HEK293 (cell line): Measurements from ENCODE around the gene MYOM3.

Experiments used
- CTCF ChIP-seq: fragments of 450-650 bp; formaldehyde crosslinking; IDR thresholded peaks from 2 replicates; pipeline ENCODE4 v1.5.1; 2016; ENCODE audit warnings: missing biosample characterization, missing genetic modification characterization
- ELK4 ChIP-seq: IDR thresholded peaks from 2 replicates; pipeline ENCODE4 v1.6.1; 2011; ENCODE audit warnings: mild to moderate bottlenecking, low read depth, low read length, borderline replicate concordance
- PRDM6 ChIP-seq: fragments of 450-650 bp; formaldehyde crosslinking; IDR thresholded peaks from 2 replicates; pipeline ENCODE4 v1.5.1; 2017; ENCODE audit warnings: missing biosample characterization, missing genetic modification characterization
- ZNF239 ChIP-seq: fragments of 450-650 bp; formaldehyde crosslinking; IDR thresholded peaks from 2 replicates; pipeline ENCODE4 v1.5.1; 2016; ENCODE audit warnings: missing biosample characterization, missing genetic modification characterization
- ZNF362 ChIP-seq: fragments of 450-650 bp; formaldehyde crosslinking; IDR thresholded peaks from 2 replicates; pipeline ENCODE4 v1.5.1; 2016; ENCODE audit warnings: missing biosample characterization, missing genetic modification characterization
- ZNF596 ChIP-seq: fragments of 450-650 bp; IDR thresholded peaks from 2 replicates; pipeline ENCODE4 v1.5.0; 2018; ENCODE audit warnings: missing biosample characterization, mild to moderate bottlenecking, missing genetic modification characterization, moderate library complexity
- ZNF792 ChIP-seq: fragments of 450-650 bp; formaldehyde crosslinking; IDR thresholded peaks from 2 replicates; pipeline ENCODE4 v1.5.1; 2016; ENCODE audit warnings: missing biosample characterization, missing genetic modification characterization

GRCh38 chr1:24139841-24140425 is 28.0 kb upstream of the MYOM3 start:
- TF ChIP-seq ZNF792 (tag by site-specific recombination) (no peak), CTCF (tag by site-specific recombination) (no peak), ZNF362 (tag by site-specific recombination) (no peak), PRDM6 (tag by site-specific recombination) (no peak), ZNF239 (tag by site-specific recombination) (no peak), ZNF596 (no peak), ELK4 (no peak)
